HL-60 (cell line): ENCODE data around the gene USP53.
"Not testable (repeated sequence)": the region's sequence is repeated elsewhere in the genome, so short reads cannot be mapped to it uniquely, and the experiment has no call there.

Experiments
- DNase-seq, 2 experiments: peaks; one replicate each; pipeline ENCODE4 v3.0.0-alpha.2; 2010 to 2020; ENCODE audit warnings: low read depth in 1 of 2, low spot score in 1 of 2
- H3K27ac ChIP-seq: fragments of 250-450 bp; sonication (Bioruptor Pico); replicated peaks from 2 replicates; pipeline ENCODE4 v1.5.1; 2020; ENCODE audit warnings: mild to moderate bottlenecking, moderate library complexity
- H3K27me3 ChIP-seq: fragments of 250-450 bp; sonication (Bioruptor Pico); 2 replicates; pipeline ENCODE4 v1.5.1; 2021; ENCODE audit warnings: mild to moderate bottlenecking, moderate library complexity; ENCODE audit not compliant: insufficient read depth, poor library complexity, severe bottlenecking
- H3K4me3 ChIP-seq: replicated peaks from 2 replicates; pipeline ENCODE4 v1.5.1; 2011; ENCODE audit warnings: mild to moderate bottlenecking, control low read depth, low read length; ENCODE audit not compliant: insufficient read depth
- GABPA ChIP-seq: IDR thresholded peaks from 2 replicates; pipeline ENCODE4 v1.6.1; 2012; ENCODE audit warnings: low read depth
- POLR2AphosphoS5 ChIP-seq: IDR thresholded peaks from 2 replicates; pipeline ENCODE4 v1.6.1; 2012; ENCODE audit warnings: low read depth
- SPI1 ChIP-seq: IDR thresholded peaks from 2 replicates; pipeline ENCODE4 v1.6.1; 2012; ENCODE audit warnings: low read depth, mild to moderate bottlenecking, borderline replicate concordance
- TF ChIP-seq, protein P1 (sequence below): IDR thresholded peaks from one replicate; pipeline ENCODE4 v1.5.1; 2011; ENCODE audit warnings: low read length, control low read depth, inconsistent platforms; ENCODE audit not compliant: insufficient read depth
- TF ChIP-seq, protein P2 (sequence below): IDR thresholded peaks from 2 replicates; pipeline ENCODE4 v1.6.1; 2012; ENCODE audit warnings: low read depth; ENCODE audit not compliant: insufficient replicate concordance

The USP53 gene

DNA sequence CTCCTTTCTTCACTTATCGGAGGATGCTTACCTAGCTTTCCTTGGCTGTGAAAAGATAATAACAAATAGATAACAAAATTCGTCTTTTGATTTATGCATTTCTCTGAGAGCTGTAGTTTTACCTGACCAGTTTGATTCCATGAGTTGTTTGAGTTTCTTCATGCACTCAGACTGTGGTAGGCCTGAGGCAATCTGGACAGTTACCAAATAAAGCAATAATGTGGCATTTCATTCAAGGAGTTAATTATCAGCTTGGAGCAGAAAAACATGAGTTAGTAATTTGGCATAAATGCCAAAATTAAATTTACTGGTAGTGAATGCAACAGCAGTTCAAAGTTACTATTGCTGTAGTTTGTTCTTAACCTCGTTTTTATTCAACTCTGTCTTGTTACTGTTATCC is 56.0 kb downstream of the USP53 start:
- no peak for DNase-seq
- TF ChIP-seq GABPA (no peak), POLR2AphosphoS5 (no peak), SPI1 (no peak)
- TF ChIP-seq, protein P1, sequence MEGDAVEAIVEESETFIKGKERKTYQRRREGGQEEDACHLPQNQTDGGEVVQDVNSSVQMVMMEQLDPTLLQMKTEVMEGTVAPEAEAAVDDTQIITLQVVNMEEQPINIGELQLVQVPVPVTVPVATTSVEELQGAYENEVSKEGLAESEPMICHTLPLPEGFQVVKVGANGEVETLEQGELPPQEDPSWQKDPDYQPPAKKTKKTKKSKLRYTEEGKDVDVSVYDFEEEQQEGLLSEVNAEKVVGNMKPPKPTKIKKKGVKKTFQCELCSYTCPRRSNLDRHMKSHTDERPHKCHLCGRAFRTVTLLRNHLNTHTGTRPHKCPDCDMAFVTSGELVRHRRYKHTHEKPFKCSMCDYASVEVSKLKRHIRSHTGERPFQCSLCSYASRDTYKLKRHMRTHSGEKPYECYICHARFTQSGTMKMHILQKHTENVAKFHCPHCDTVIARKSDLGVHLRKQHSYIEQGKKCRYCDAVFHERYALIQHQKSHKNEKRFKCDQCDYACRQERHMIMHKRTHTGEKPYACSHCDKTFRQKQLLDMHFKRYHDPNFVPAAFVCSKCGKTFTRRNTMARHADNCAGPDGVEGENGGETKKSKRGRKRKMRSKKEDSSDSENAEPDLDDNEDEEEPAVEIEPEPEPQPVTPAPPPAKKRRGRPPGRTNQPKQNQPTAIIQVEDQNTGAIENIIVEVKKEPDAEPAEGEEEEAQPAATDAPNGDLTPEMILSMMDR, result no peak
- TF ChIP-seq, protein P2, sequence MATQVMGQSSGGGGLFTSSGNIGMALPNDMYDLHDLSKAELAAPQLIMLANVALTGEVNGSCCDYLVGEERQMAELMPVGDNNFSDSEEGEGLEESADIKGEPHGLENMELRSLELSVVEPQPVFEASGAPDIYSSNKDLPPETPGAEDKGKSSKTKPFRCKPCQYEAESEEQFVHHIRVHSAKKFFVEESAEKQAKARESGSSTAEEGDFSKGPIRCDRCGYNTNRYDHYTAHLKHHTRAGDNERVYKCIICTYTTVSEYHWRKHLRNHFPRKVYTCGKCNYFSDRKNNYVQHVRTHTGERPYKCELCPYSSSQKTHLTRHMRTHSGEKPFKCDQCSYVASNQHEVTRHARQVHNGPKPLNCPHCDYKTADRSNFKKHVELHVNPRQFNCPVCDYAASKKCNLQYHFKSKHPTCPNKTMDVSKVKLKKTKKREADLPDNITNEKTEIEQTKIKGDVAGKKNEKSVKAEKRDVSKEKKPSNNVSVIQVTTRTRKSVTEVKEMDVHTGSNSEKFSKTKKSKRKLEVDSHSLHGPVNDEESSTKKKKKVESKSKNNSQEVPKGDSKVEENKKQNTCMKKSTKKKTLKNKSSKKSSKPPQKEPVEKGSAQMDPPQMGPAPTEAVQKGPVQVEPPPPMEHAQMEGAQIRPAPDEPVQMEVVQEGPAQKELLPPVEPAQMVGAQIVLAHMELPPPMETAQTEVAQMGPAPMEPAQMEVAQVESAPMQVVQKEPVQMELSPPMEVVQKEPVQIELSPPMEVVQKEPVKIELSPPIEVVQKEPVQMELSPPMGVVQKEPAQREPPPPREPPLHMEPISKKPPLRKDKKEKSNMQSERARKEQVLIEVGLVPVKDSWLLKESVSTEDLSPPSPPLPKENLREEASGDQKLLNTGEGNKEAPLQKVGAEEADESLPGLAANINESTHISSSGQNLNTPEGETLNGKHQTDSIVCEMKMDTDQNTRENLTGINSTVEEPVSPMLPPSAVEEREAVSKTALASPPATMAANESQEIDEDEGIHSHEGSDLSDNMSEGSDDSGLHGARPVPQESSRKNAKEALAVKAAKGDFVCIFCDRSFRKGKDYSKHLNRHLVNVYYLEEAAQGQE, result no peak
- Histone ChIP-seq H3K4me3 (no peak overlapping the region), H3K27ac (no peak overlapping the region), H3K27me3 (no peaks in the 10 kb centered on the region)

DNA sequence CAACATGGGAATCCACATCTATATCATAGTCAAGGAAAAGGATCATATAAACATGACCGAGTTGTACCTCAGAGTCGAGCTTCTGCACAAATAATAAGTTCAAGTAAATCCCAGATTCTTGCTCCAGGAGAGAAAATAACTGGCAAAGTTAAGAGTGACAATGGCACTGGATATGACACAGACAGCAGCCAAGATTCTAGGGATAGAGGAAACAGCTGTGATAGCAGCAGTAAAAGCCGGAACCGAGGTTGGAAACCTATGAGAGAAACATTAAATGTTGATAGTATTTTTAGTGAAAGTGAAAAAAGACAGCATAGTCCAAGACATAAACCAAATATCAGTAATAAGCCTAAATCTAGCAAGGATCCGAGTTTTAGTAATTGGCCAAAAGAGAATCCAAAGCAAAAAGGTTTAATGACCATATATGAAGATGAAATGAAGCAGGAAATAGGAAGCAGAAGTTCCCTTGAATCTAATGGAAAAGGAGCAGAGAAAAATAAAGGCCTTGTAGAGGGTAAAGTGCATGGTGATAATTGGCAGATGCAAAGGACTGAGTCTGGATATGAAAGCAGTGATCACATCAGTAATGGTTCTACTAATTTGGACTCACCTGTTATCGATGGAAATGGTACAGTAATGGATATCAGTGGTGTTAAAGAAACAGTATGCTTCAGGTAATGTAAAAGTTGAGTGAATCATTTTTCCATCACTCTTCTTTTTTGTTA is 59.0 kb downstream of the USP53 start:
- Histone ChIP-seq H3K27ac (no peak overlapping the region), H3K27me3 (no peaks in the 10 kb centered on the region), H3K4me3 (no peak overlapping the region)
- DNase-seq, result no peak
- TF ChIP-seq GABPA (no peak), POLR2AphosphoS5 (no peak), SPI1 (no peak)
- TF ChIP-seq, protein P1, result no peak
- TF ChIP-seq, protein P2, result no peak

DNA sequence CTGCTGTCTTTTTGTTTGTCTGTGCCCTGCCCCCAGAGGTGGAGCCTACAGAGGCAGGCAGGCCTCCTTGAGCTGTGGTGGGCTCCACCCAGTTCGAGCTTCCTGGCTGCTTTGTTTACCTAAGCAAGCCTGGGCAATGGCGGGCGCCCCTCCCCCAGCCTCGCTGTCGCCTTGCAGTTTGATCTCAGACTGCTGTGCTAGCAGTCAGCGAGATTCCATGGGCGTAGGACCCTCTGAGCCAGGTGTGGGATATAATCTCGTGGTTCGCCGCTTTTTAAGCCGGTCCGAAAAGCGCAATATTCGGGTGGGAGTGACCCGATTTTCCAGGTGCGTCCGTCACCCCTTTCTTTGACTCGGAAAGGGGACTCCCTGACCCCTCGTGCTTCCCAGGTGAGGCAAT is 67.0 kb downstream of the USP53 start:
- H3K27ac ChIP-seq, H3K4me3 ChIP-seq, H3K27me3 ChIP-seq, DNase-seq: not testable (repeated sequence)

DNA sequence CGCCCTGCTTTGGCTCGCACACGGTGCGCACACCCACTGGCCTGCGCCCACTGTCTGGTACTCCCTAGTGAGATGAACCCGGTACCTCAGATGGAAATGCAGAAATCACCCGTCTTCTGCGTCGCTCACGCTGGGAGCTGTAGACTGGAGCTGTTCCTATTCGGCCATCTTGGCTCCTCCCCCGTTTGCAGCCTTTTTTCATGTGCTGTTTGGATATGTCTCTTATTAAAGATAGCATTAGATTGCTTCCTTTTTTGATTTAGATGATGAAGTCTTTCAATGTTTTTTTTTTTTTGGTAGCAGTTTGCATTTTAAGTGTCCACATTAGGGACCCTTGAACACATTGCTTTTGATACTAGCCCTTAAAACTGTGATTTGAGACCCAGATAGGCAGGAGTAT is 67.4 kb downstream of the USP53 start:
- not testable (repeated sequence) for DNase-seq, H3K27ac ChIP-seq, H3K27me3 ChIP-seq, H3K4me3 ChIP-seq

DNA sequence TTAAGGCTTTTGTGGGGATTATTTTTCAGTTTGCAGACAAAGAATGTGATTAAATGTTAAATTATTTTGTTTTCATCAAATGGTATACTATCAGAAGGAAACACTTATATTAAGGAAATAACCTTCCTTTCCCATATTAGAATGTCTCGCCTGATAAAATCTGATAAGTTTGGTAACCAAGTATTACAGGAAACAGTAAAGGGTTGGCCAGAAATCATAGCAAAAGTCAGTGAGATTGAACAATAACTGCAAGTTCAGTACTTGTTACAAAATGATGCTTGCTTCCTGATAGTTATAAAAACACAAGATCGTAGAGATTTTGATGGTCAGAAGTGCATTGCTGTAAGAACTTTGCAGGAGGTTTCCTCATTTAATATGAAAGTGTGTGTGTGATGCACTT is 68.9 kb downstream of the USP53 start:
- Histone ChIP-seq H3K4me3 (no peak overlapping the region), H3K27me3 (no peaks in the 10 kb centered on the region), H3K27ac (no peak overlapping the region)
- no peak for TF ChIP-seq SPI1
- TF ChIP-seq, protein P2, result no peak
- no peak for TF ChIP-seq POLR2AphosphoS5
- TF ChIP-seq, protein P1, result no peak
- TF ChIP-seq GABPA, result no peak
- DNase-seq, result no peak
